ENCODE results near the gene SLC24A1.

SLC24A1 gene

GRCh38 chr15:65599677-65600076 lies 22.1 kb upstream of the SLC24A1 start:
- H3K27ac ChIP-seq (ENCODE audit: extremely low read depth, low read depth, low read length): no peak overlapping the region
- no peak for TF ChIP-seq TRIM28 (IDR thresholded peaks at IDR 0.05; ENCODE audit: borderline replicate concordance, low read length)
- TF ChIP-seq ZNF214 (tag by site-specific recombination; IDR thresholded peaks at IDR 0.05; ENCODE audit: borderline replicate concordance): no peak
- TF ChIP-seq ZNF692 (tag by site-specific recombination; IDR thresholded peaks at IDR 0.05): no peak
- peak; percentile 52; the same call in 1 of the 2 replicates for TF ChIP-seq SCRT1 (tag by site-specific recombination; IDR thresholded peaks at IDR 0.05; ENCODE audit: borderline replicate concordance)
- peak; percentile 90 for TF ChIP-seq SCRT2 (tag by site-specific recombination; IDR thresholded peaks at IDR 0.05)
- no peak for TF ChIP-seq ZBTB48 (tag by site-specific recombination; IDR thresholded peaks at IDR 0.05)
- H3K4me1 ChIP-seq (ENCODE audit: control insufficient read depth, insufficient read depth, low read length): no peaks in the 10 kb centered on the region
- no peak overlapping the region for H3K4me3 ChIP-seq (ENCODE audit: low read depth, low read length)
- H3K9me3 ChIP-seq (ENCODE audit: control insufficient read depth, insufficient read depth, low read depth, low read length): no peaks in the 10 kb centered on the region
- CTCF ChIA-PET: interaction anchor here (1.2 kb wide), 1 partner anchor 11 kb away, joined by 5 read pairs; the partner anchor contains the start of gene INTS14
- peaks cover 87 to 90% of the 10 kb centered on the region in 2 experiments for H3K36me3 ChIP-seq (ENCODE audit: control insufficient read depth in 2 of 2, insufficient read depth in 1 of 2, low read length in 2 of 2)
- POLR2A ChIA-PET: interaction anchor here (3.1 kb wide), 1 partner anchor 11 kb away, joined by 12 read pairs; the partner anchor contains the start of gene INTS14

GRCh38 chr15:65603134-65603533 lies 18.6 kb upstream of the SLC24A1 start:
- H3K36me3 ChIP-seq (ENCODE audit: control insufficient read depth in 2 of 2, insufficient read depth in 1 of 2, low read length in 2 of 2): peaks cover 71 to 72% of the 10 kb centered on the region in 2 experiments
- no peak overlapping the region for H3K27ac ChIP-seq (ENCODE audit: extremely low read depth, low read depth, low read length)
- POLR2A ChIA-PET: interaction anchor here (0.6 kb wide), 1 partner anchor 202 kb away, joined by 4 read pairs; no protein-coding TSS in a partner anchor
- CTCF ChIA-PET: interaction anchor here (0.6 to 1.6 kb wide), 3 partner anchors 10 to 254 kb away, joined by 3 to 5 read pairs (median 3); no protein-coding TSS in a partner anchor
- no peaks in the 10 kb centered on the region for H3K9me3 ChIP-seq (ENCODE audit: control insufficient read depth, insufficient read depth, low read depth, low read length)
- no peaks in the 10 kb centered on the region for H3K4me1 ChIP-seq (ENCODE audit: control insufficient read depth, insufficient read depth, low read length)
- no peak overlapping the region for H3K4me3 ChIP-seq (ENCODE audit: low read depth, low read length)
- TF ChIP-seq PBX3 (CRISPR knock-in tag; IDR thresholded peaks at IDR 0.05): no peak
- peak; percentile 91 for TF ChIP-seq ZNF664 (tag by site-specific recombination; IDR thresholded peaks at IDR 0.05)

- H3K4me1 ChIP-seq (ENCODE audit: control insufficient read depth, insufficient read depth, low read length): no peaks in the 10 kb centered on the region
- H3K4me3 ChIP-seq (ENCODE audit: low read depth, low read length): no peak overlapping the region
- ChIA-PET CTCF (interaction anchor here (0.6 to 1.6 kb wide), 4 partner anchors 9 to 285 kb away, joined by 3 to 5 read pairs (median 3); no protein-coding TSS in a partner anchor), POLR2A (interaction anchor here (0.6 kb wide), 1 partner anchor 202 kb away, joined by 4 read pairs; no protein-coding TSS in a partner anchor)
- TF ChIP-seq ZNF624 (tag by site-specific recombination; IDR thresholded peaks at IDR 0.05): no peak
- TF ChIP-seq KLF16 (tag by site-specific recombination; IDR thresholded peaks at IDR 0.05): no peak
- no peak for TF ChIP-seq ZNF514 (tag by site-specific recombination; IDR thresholded peaks at IDR 0.05)
- no peak for TF ChIP-seq SP7 (tag by site-specific recombination; IDR thresholded peaks at IDR 0.05)
- TF ChIP-seq ZNF791 (tag by site-specific recombination; IDR thresholded peaks at IDR 0.05): no peak
- TF ChIP-seq ZNF664 (tag by site-specific recombination; IDR thresholded peaks at IDR 0.05): no peak
- no peak for TF ChIP-seq RBAK (tag by site-specific recombination; IDR thresholded peaks at IDR 0.05)
- no peak for TF ChIP-seq ZNF645 (tag by site-specific recombination; IDR thresholded peaks at IDR 0.05)
- no peak for TF ChIP-seq ZNF311 (tag by site-specific recombination; IDR thresholded peaks at IDR 0.05; ENCODE audit: borderline replicate concordance)
- no peak for TF ChIP-seq CTCF (tag by site-specific recombination; IDR thresholded peaks at IDR 0.05)
- no peak for TF ChIP-seq ZNF658 (tag by site-specific recombination; IDR thresholded peaks at IDR 0.05)
- no peak for TF ChIP-seq ZNF354C (tag by site-specific recombination; IDR thresholded peaks at IDR 0.05; ENCODE audit: borderline replicate concordance, low read depth)
- TF ChIP-seq ZIC2 (tag by site-specific recombination; IDR thresholded peaks at IDR 0.05): no peak
- TF ChIP-seq ZNF211 (tag by site-specific recombination; IDR thresholded peaks at IDR 0.05; ENCODE audit: low read depth): no peak
- TF ChIP-seq ZNF26 (tag by site-specific recombination; IDR thresholded peaks at IDR 0.05): no peak
- no peak overlapping the region for H3K27ac ChIP-seq (ENCODE audit: extremely low read depth, low read depth, low read length)
- H3K36me3 ChIP-seq (ENCODE audit: control insufficient read depth in 2 of 2, insufficient read depth in 1 of 2, low read length in 2 of 2): peaks cover 67 to 68% of the 10 kb centered on the region in 2 experiments
- H3K9me3 ChIP-seq (ENCODE audit: control insufficient read depth, insufficient read depth, low read depth, low read length): no peaks in the 10 kb centered on the region
These were observed 18.2 kb upstream of the SLC24A1 start for GRCh38 chr15:65603559-65603958.
